Neuronal stem cell (in vitro differentiated cells): Measurements from ENCODE around the gene HLA-E.
A peak's percentile ranks its signal among the peaks of the same experiment; 100 is the strongest.

Source experiments
- DNase-seq: peaks from one replicate; pipeline ENCODE4 v3.0.0-alpha.2; 2013; ENCODE audit warnings: low spot score
- H2AFZ ChIP-seq: one replicate; pipeline ENCODE4 v1.6.1; 2013; ENCODE audit warnings: mild to moderate bottlenecking, low read length, inconsistent platforms
- H2AK5ac ChIP-seq: 2 replicates; pipeline ENCODE4 v1.6.1; 2013; ENCODE audit warnings: low read depth, mild to moderate bottlenecking, inconsistent platforms, low read length, moderate library complexity, mixed read lengths
- H2BK120ac ChIP-seq: 2 replicates; pipeline ENCODE4 v1.6.1; 2013; ENCODE audit warnings: low read depth, mild to moderate bottlenecking, inconsistent platforms, low read length, moderate library complexity, mixed read lengths
- H2BK12ac ChIP-seq: one replicate; pipeline ENCODE4 v1.6.1; 2013; ENCODE audit warnings: low read length, inconsistent platforms
- H2BK15ac ChIP-seq: 2 replicates; pipeline ENCODE4 v1.6.1; 2013; ENCODE audit warnings: mild to moderate bottlenecking, low read length, inconsistent platforms, mixed read lengths
- H2BK5ac ChIP-seq: one replicate; pipeline ENCODE4 v1.6.1; 2013; ENCODE audit warnings: inconsistent platforms, mild to moderate bottlenecking, low read length, moderate library complexity
- H3K14ac ChIP-seq: one replicate; pipeline ENCODE4 v1.6.1; 2013; ENCODE audit warnings: low read length, inconsistent platforms
- H3K18ac ChIP-seq: 2 replicates; pipeline ENCODE4 v1.6.1; 2013; ENCODE audit warnings: low read length, inconsistent platforms
- H3K23ac ChIP-seq: 2 replicates; pipeline ENCODE4 v1.6.1; 2013; ENCODE audit warnings: low read depth, mild to moderate bottlenecking, mixed read lengths, low read length, inconsistent platforms; ENCODE audit not compliant: poor library complexity
- H3K27ac ChIP-seq: replicated peaks from 3 replicates; pipeline ENCODE4 v1.5.1; 2013; ENCODE audit warnings: low read length, inconsistent platforms
- H3K27me3 ChIP-seq, 3 experiments: 2 replicates each; pipeline ENCODE4 v1.6.1; 2013; ENCODE audit warnings: low read length in 3 of 3, mild to moderate bottlenecking in 2 of 3, inconsistent platforms in 1 of 3, low read depth in 1 of 3, mixed read lengths in 1 of 3, moderate library complexity in 1 of 3; ENCODE audit not compliant: control insufficient read depth in 3 of 3, insufficient read depth in 3 of 3
- H3K36me3 ChIP-seq, 2 donors: replicated peaks in 1 of 2; 2 replicates each; pipeline ENCODE4 v1.6.1; 2013; ENCODE audit warnings: low read length in 2 of 2; ENCODE audit not compliant: control insufficient read depth in 2 of 2, insufficient read depth in 2 of 2
- H3K4ac ChIP-seq: 2 replicates; pipeline ENCODE4 v1.6.1; 2013; ENCODE audit warnings: inconsistent platforms, mild to moderate bottlenecking, low read length, moderate library complexity
- H3K4me1 ChIP-seq, 2 donors: 1 replicate in 1 of 2; 2 replicates in 1 of 2; pipeline ENCODE4 v1.6.1; 2013; ENCODE audit warnings: low read length in 2 of 2, low read depth in 1 of 2; ENCODE audit not compliant: control insufficient read depth in 2 of 2, insufficient read depth in 1 of 2
- H3K4me2 ChIP-seq: one replicate; pipeline ENCODE4 v1.6.1; 2013; ENCODE audit warnings: mild to moderate bottlenecking, low read length, inconsistent platforms; ENCODE audit not compliant: insufficient read depth, poor library complexity, severe bottlenecking
- H3K4me3 ChIP-seq, 2 donors: 2 replicates each; pipeline ENCODE4 v1.5.1; 2013; ENCODE audit warnings: low read length in 2 of 2, mild to moderate bottlenecking in 2 of 2, inconsistent platforms in 1 of 2, moderate library complexity in 1 of 2
- H3K79me1 ChIP-seq: one replicate; pipeline ENCODE4 v1.6.1; 2013; ENCODE audit warnings: low read depth, mild to moderate bottlenecking, inconsistent platforms, low read length, moderate library complexity
- H3K9ac ChIP-seq: one replicate; pipeline ENCODE4 v1.6.1; 2013; ENCODE audit warnings: mild to moderate bottlenecking, low read depth, low read length, inconsistent platforms; ENCODE audit not compliant: poor library complexity
- H3K9me3 ChIP-seq, 2 donors: replicated peaks in 1 of 2; 2 replicates each; pipeline versions ENCODE3 to v1.6.1; 2013; ENCODE audit warnings: low read length in 2 of 2, mild to moderate bottlenecking in 2 of 2, inconsistent platforms in 1 of 2, low read depth in 1 of 2, mixed read lengths in 1 of 2, moderate library complexity in 1 of 2; ENCODE audit not compliant: control insufficient read depth in 2 of 2, insufficient read depth in 1 of 2
- H4K8ac ChIP-seq: one replicate; pipeline ENCODE4 v1.6.1; 2013; ENCODE audit warnings: low read depth, mild to moderate bottlenecking, inconsistent platforms, low read length, moderate library complexity
- H4K91ac ChIP-seq: one replicate; pipeline ENCODE4 v1.6.1; 2013; ENCODE audit warnings: low read length, low read depth, mild to moderate bottlenecking, inconsistent platforms; ENCODE audit not compliant: poor library complexity
- WGBS, 2 donors: extraction: QIAGEN DNeasy Blood & Tissue Kit; methylation state at CpG; one replicate each; pipeline ENCODE4 v1.1.7; 2013; ENCODE audit warnings: missing lambda C conversion rate in 2 of 2, mixed read lengths in 1 of 2; ENCODE audit not compliant: insufficient read length in 2 of 2, insufficient replicate concordance in 1 of 2; ENCODE audit errors: extremely low coverage in 2 of 2; 5-methylcytosine and 5-hydroxymethylcytosine counted together

Gene HLA-E

GRCh38 chr6:30446259-30446658, 43.0 kb upstream of the HLA-E start:
- Histone ChIP-seq H3K23ac (no peak overlapping the region), H2BK12ac (no peak overlapping the region), H3K4me1 (no peaks in the 10 kb centered on the region), H2AK5ac (no peak overlapping the region), H3K9ac (no peak overlapping the region), H3K36me3 (no peaks in the 10 kb centered on the region), H3K4ac (no peak overlapping the region), H3K27me3 (peaks cover 0 to 82% (median 28%) of the 10 kb centered on the region in 3 experiments), H3K4me2 (no peak overlapping the region), H3K9me3 (no peaks in the 10 kb centered on the region), H2BK120ac (no peak overlapping the region), H4K91ac (no peak overlapping the region), H3K4me3 (no peak overlapping the region), H3K27ac (no peak overlapping the region), H3K14ac (no peak overlapping the region), H2BK5ac (no peak overlapping the region), H3K79me1 (no peaks in the 10 kb centered on the region), H2AFZ (no peak overlapping the region), H2BK15ac (no peak overlapping the region), H4K8ac (no peak overlapping the region), H3K18ac (no peak overlapping the region)
- WGBS, 2 donors = no CpG with 5 or more reads among the region's 2 CpGs
- no peak for DNase-seq

- H3K4me3 ChIP-seq = no peak overlapping the region
- no peak overlapping the region for H4K91ac ChIP-seq
Measured at GRCh38 chr6:30447237-30447636, 42.1 kb upstream of the HLA-E start.

GRCh38 chr6:30450548-30450908, 38.8 kb upstream of the HLA-E start:
- H3K79me1 ChIP-seq = no peaks in the 10 kb centered on the region
- H4K91ac ChIP-seq = no peak overlapping the region
- H2BK12ac ChIP-seq = no peak overlapping the region
- no peak overlapping the region for H3K23ac ChIP-seq
- peaks cover 0 to 86% (median 39%) of the 10 kb centered on the region in 3 experiments for H3K27me3 ChIP-seq
- H4K8ac ChIP-seq = no peak overlapping the region
- no peaks in the 10 kb centered on the region for H3K9me3 ChIP-seq
- H3K4ac ChIP-seq = no peak overlapping the region
- H3K4me3 ChIP-seq = no peak overlapping the region
- peak overlapping the region; percentile 75 for H2AFZ ChIP-seq
- H3K18ac ChIP-seq = no peak overlapping the region
- H3K4me1 ChIP-seq = no peaks in the 10 kb centered on the region
- no CpG with 5 or more reads among the region's 9 CpGs for WGBS, 2 donors
- DNase-seq = no peak
- H2BK15ac ChIP-seq = no peak overlapping the region
- H2AK5ac ChIP-seq = no peak overlapping the region
- H3K36me3 ChIP-seq = no peaks in the 10 kb centered on the region
- no peak overlapping the region for H3K4me2 ChIP-seq
- no peak overlapping the region for H3K9ac ChIP-seq
- H2BK5ac ChIP-seq = no peak overlapping the region
- H3K27ac ChIP-seq = no peak overlapping the region
- no peak overlapping the region for H2BK120ac ChIP-seq
- H3K14ac ChIP-seq = no peak overlapping the region

More at GRCh38 chr6:30447237-30447636, 42.1 kb upstream of the HLA-E start:
- H4K8ac ChIP-seq = no peak overlapping the region
- no peak overlapping the region for H3K18ac ChIP-seq
- DNase-seq = peak; percentile 29
- H3K27ac ChIP-seq = no peak overlapping the region
- H3K4me2 ChIP-seq = no peak overlapping the region
- H2BK5ac ChIP-seq = no peak overlapping the region
- H2AFZ ChIP-seq = no peak overlapping the region
- no peak overlapping the region for H2BK15ac ChIP-seq
- no peaks in the 10 kb centered on the region for H3K36me3 ChIP-seq
- H3K79me1 ChIP-seq = no peaks in the 10 kb centered on the region
- H2BK12ac ChIP-seq = no peak overlapping the region
- H3K4me1 ChIP-seq = no peaks in the 10 kb centered on the region
- no peak overlapping the region for H3K4ac ChIP-seq
- no peak overlapping the region for H3K23ac ChIP-seq
- no CpG with 5 or more reads among the region's 2 CpGs for WGBS, 2 donors
- H2BK120ac ChIP-seq = no peak overlapping the region
- no peaks in the 10 kb centered on the region for H3K9me3 ChIP-seq
- no peak overlapping the region for H2AK5ac ChIP-seq
- H3K14ac ChIP-seq = no peak overlapping the region
- peaks cover 0 to 90% (median 36%) of the 10 kb centered on the region in 3 experiments for H3K27me3 ChIP-seq
- no peak overlapping the region for H3K9ac ChIP-seq

- Histone ChIP-seq H3K36me3 (no peaks in the 10 kb centered on the region), H3K27me3 (peaks cover 0 to 80% (median 39%) of the 10 kb centered on the region in 3 experiments), H2BK15ac (no peak overlapping the region), H3K79me1 (no peaks in the 10 kb centered on the region), H3K27ac (no peak overlapping the region), H2BK5ac (no peak overlapping the region), H3K9me3 (no peaks in the 10 kb centered on the region), H3K4me2 (no peak overlapping the region), H3K14ac (no peak overlapping the region), H3K23ac (peak overlapping the region; percentile 38), H2BK120ac (no peak overlapping the region), H3K4me3 (no peak overlapping the region), H3K4me1 (no peaks in the 10 kb centered on the region), H2BK12ac (no peak overlapping the region), H2AFZ (peak overlapping the region; percentile 75), H4K8ac (peak overlapping the region; percentile 27), H4K91ac (no peak overlapping the region), H2AK5ac (peak overlapping the region; percentile 50), H3K4ac (no peak overlapping the region), H3K18ac (peak overlapping the region; percentile 71), H3K9ac (no peak overlapping the region)
- no peak for DNase-seq
- WGBS, 2 donors = no CpG with 5 or more reads among the region's 55 CpGs
Measured at GRCh38 chr6:30450909-30451841, 38.1 kb upstream of the HLA-E start.
